Gastroesophageal sphincter (tissue), 3 donors: ENCODE data around the gene PTPRU.

Source experiments
- EP300 ChIP-seq: sonication (generic); formaldehyde crosslinking; IDR thresholded peaks from one replicate; pipeline ENCODE4 v1.6.1; 2017; ENCODE audit warnings: antibody characterized with exemption, mild to moderate bottlenecking
- POLR2A ChIP-seq, 2 donors: fragments of 450-650 bp; IDR thresholded peaks; one replicate each; pipeline ENCODE4 v1.6.1; 2017; ENCODE audit warnings: antibody characterized with exemption in 2 of 2, mild to moderate bottlenecking in 2 of 2, moderate library complexity in 1 of 2
- POLR2AphosphoS5 ChIP-seq: sonication (generic); formaldehyde crosslinking; IDR thresholded peaks from one replicate; pipeline ENCODE4 v1.6.1; 2017; ENCODE audit warnings: antibody characterized with exemption
- TF ChIP-seq, protein P1 (sequence below), 4 experiments: fragments of 200-600 bp in 2 of 4; fragments of 450-650 bp in 2 of 4; sonication (generic) in 1 of 4; IDR thresholded peaks; one replicate each; pipeline ENCODE4 v1.5.1; 2017 to 2019; ENCODE audit warnings: antibody characterized with exemption in 4 of 4, mild to moderate bottlenecking in 2 of 4, moderate library complexity in 2 of 4

DNA sequence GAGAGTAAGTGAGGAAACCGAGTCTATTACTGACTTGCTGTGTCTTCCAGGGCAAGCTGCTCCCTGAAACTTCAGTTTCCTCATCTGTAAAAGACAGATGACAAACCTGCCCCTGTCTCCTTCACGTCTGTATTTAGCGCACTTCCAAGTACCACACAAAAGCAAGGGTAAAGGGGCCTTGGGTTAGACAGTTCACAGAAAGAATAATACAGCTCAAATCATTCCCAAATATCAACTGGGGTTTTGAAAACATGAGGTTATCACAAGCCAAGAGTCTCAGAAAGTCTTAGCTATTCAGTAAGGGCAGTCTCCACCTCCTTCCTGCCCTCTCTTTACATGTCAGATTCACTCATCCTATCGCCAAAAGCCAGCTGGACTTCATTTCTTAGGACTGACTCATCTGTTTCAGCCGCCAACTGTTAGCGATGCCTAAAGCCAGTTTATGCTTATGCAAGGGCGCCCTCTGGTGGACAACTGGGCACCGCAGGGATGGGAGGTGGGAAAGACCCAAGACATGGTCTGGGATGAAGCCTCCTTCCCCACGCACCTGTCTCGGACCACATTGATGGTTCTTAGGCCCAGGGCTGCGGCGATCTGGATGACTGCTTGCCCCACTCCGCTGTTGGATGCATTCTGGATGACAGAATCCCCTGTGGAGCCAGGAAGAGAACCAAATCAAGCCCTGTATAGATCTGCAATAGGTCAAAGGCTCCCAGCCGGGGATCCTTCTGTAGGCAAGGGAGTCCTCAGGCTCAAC lies 33.6 kb upstream of the PTPRU start:
- TF ChIP-seq POLR2AphosphoS5: peak; percentile 91
- TF ChIP-seq, protein P1, sequence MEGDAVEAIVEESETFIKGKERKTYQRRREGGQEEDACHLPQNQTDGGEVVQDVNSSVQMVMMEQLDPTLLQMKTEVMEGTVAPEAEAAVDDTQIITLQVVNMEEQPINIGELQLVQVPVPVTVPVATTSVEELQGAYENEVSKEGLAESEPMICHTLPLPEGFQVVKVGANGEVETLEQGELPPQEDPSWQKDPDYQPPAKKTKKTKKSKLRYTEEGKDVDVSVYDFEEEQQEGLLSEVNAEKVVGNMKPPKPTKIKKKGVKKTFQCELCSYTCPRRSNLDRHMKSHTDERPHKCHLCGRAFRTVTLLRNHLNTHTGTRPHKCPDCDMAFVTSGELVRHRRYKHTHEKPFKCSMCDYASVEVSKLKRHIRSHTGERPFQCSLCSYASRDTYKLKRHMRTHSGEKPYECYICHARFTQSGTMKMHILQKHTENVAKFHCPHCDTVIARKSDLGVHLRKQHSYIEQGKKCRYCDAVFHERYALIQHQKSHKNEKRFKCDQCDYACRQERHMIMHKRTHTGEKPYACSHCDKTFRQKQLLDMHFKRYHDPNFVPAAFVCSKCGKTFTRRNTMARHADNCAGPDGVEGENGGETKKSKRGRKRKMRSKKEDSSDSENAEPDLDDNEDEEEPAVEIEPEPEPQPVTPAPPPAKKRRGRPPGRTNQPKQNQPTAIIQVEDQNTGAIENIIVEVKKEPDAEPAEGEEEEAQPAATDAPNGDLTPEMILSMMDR (IDR thresholded peaks at IDR 0.05): peak in 3 of 4 experiments; percentile 95 to 98 (median 97)
- no peak for TF ChIP-seq POLR2A (IDR thresholded peaks at IDR 0.05)
- TF ChIP-seq EP300: no peak
